HepG2 (cell line): Measurements from ENCODE around the gene HLA-F. TPM values are rescaled to one million over a fixed set of nuclear protein-coding genes. Genes with fewer than 3 reads are reported as not detected.

Source experiments
- AKNA ChIP-seq: sonication (generic); formaldehyde crosslinking; IDR thresholded peaks from 2 replicates; pipeline ENCODE4 v1.4.0; 2020; ENCODE audit warnings: missing genetic modification reagents, borderline replicate concordance
- CC2D1A ChIP-seq: sonication (generic); formaldehyde crosslinking; IDR thresholded peaks from 2 replicates; pipeline ENCODE4 v1.8.1; 2023; ENCODE audit warnings: mild to moderate bottlenecking, missing genetic modification reagents
- CCAR2 ChIP-seq: fragments of 200-400 bp; formaldehyde crosslinking; optimal IDR thresholded peaks from 2 replicates; pipeline ENCODE3; 2018; ENCODE audit warnings: low read depth, mild to moderate bottlenecking, low read length, moderate library complexity
- ETV6 ChIP-seq: sonication (generic); formaldehyde crosslinking; conservative IDR thresholded peaks from 2 replicates; pipeline ENCODE4 v1.4.0; 2020; ENCODE audit warnings: missing genetic modification reagents
- HMG20B ChIP-seq: conservative IDR thresholded peaks from 2 replicates; pipeline ENCODE4 v1.6.1; 2016; ENCODE audit warnings: missing genetic modification reagents, missing compliant biosample characterization
- IKZF4 ChIP-seq: sonication (generic); formaldehyde crosslinking; IDR thresholded peaks from 2 replicates; pipeline ENCODE4 v1.5.1; 2020; ENCODE audit warnings: borderline replicate concordance, mild to moderate bottlenecking, low read depth, missing genetic modification reagents; ENCODE audit errors: not compliant biosample characterization
- MEIS1 ChIP-seq: sonication (generic); formaldehyde crosslinking; IDR thresholded peaks from 2 replicates; pipeline ENCODE4 v1.9.0; 2021; ENCODE audit warnings: mild to moderate bottlenecking, missing genetic modification reagents, moderate library complexity, borderline replicate concordance
- MIXL1 ChIP-seq: IDR thresholded peaks from 2 replicates; pipeline ENCODE4 v1.6.1; 2016
- POLR2A ChIP-seq, 2 experiments: IDR thresholded peaks; 2 replicates each; pipeline ENCODE4 v1.6.1; 2011; ENCODE audit warnings: low read depth in 2 of 2, low read length in 2 of 2, mild to moderate bottlenecking in 1 of 2, moderate library complexity in 1 of 2; ENCODE audit not compliant: insufficient read depth in 1 of 2
- POLR2AphosphoS5 ChIP-seq: IDR thresholded peaks from 2 replicates; pipeline ENCODE4 v1.6.1; 2012; ENCODE audit warnings: low read depth, low read length
- RFX1 ChIP-seq: fragments of 450-650 bp; IDR thresholded peaks from 2 replicates; pipeline ENCODE4 v1.6.1; 2017
- RFX3 ChIP-seq: IDR thresholded peaks from 2 replicates; pipeline ENCODE4 v1.6.1; 2016; ENCODE audit warnings: missing biosample characterization, missing genetic modification reagents
- SYNCRIP ChIP-seq: fragments of 200-400 bp; formaldehyde crosslinking; IDR thresholded peaks from 2 replicates; pipeline ENCODE4 v1.6.1; 2018; ENCODE audit warnings: mild to moderate bottlenecking, low read depth, low read length; ENCODE audit not compliant: insufficient read depth
- TAF15 ChIP-seq: fragments of 200-400 bp; formaldehyde crosslinking; IDR thresholded peaks from one replicate; pipeline ENCODE4 v1.6.1; 2018; ENCODE audit warnings: mild to moderate bottlenecking, low read depth, low read length; ENCODE audit not compliant: poor library complexity, severe bottlenecking
- TCF7L2 ChIP-seq: IDR thresholded peaks from 2 replicates; pipeline ENCODE4 v1.6.1; 2011; ENCODE audit warnings: mild to moderate bottlenecking, low read depth, low read length, moderate library complexity
- UBTF ChIP-seq: sonication (generic); formaldehyde crosslinking; IDR thresholded peaks from 2 replicates; pipeline ENCODE4 v1.4.0; 2020; ENCODE audit warnings: mild to moderate bottlenecking, missing genetic modification reagents
- ZNF34 ChIP-seq: sonication (generic); formaldehyde crosslinking; IDR thresholded peaks from 2 replicates; pipeline ENCODE4 v1.4.0; 2020; ENCODE audit warnings: mild to moderate bottlenecking, missing genetic modification reagents, borderline replicate concordance
- ZNF550 ChIP-seq: sonication (generic); formaldehyde crosslinking; IDR thresholded peaks from 2 replicates; pipeline ENCODE4 v1.4.0; 2020; ENCODE audit warnings: mild to moderate bottlenecking, missing genetic modification reagents, borderline replicate concordance
- ZNF557 ChIP-seq: sonication (generic); formaldehyde crosslinking; IDR thresholded peaks from 2 replicates; pipeline ENCODE4 v1.4.0; 2020; ENCODE audit warnings: missing genetic modification reagents
- ZNF558 ChIP-seq: sonication (generic); formaldehyde crosslinking; IDR thresholded peaks from 2 replicates; pipeline ENCODE4 v1.9.0; 2022; ENCODE audit warnings: mild to moderate bottlenecking, missing genetic modification reagents, borderline replicate concordance
- ZNF674 ChIP-seq: sonication (generic); formaldehyde crosslinking; IDR thresholded peaks from 2 replicates; pipeline ENCODE4 v1.5.0; 2020; ENCODE audit warnings: low read depth, mild to moderate bottlenecking, missing genetic modification reagents
- polyA plus RNA-seq, 8 experiments: library from polyadenylated mRNA; depleted of rRNA in 3 of 8; stranded (reverse) in 7 of 8; unstranded in 1 of 8; fragments of >200 nt; fragmentation: Illumina TruSeq in 4 of 8; extraction: Trizol in 4 of 8; gene quantifications; 2 replicates each; pipeline versions ENCODE4 v1.2.1 to v1.2.3, GENCODE V29; 2011 to 2016; ENCODE audit warnings: low read depth in 4 of 8, missing spikeins in 1 of 8, mixed read lengths in 1 of 8; ENCODE audit not compliant: insufficient read depth in 1 of 8
- total RNA-seq, 5 experiments: library from RNA; depleted of rRNA; stranded (reverse); fragments of >200 nt; fragmentation: Illumina TruSeq; extraction: Trizol; gene quantifications; 2 replicates each; pipeline ENCODE4 v1.2.3, GENCODE V29; 2016; ENCODE audit warnings: low read depth in 1 of 5
- TF ChIP-seq, protein P1 (sequence below): sonication (generic); formaldehyde crosslinking; IDR thresholded peaks from 2 replicates; pipeline ENCODE4 v1.4.0; 2020; ENCODE audit warnings: missing genetic modification reagents

HLA-F gene
- total and polyA plus RNA-seq, 2 of the 13 experiments (the other 11 are each of a cell fraction or from before 2014, with no cell fraction given) = 6.0 to 6.1 TPM

DNA sequence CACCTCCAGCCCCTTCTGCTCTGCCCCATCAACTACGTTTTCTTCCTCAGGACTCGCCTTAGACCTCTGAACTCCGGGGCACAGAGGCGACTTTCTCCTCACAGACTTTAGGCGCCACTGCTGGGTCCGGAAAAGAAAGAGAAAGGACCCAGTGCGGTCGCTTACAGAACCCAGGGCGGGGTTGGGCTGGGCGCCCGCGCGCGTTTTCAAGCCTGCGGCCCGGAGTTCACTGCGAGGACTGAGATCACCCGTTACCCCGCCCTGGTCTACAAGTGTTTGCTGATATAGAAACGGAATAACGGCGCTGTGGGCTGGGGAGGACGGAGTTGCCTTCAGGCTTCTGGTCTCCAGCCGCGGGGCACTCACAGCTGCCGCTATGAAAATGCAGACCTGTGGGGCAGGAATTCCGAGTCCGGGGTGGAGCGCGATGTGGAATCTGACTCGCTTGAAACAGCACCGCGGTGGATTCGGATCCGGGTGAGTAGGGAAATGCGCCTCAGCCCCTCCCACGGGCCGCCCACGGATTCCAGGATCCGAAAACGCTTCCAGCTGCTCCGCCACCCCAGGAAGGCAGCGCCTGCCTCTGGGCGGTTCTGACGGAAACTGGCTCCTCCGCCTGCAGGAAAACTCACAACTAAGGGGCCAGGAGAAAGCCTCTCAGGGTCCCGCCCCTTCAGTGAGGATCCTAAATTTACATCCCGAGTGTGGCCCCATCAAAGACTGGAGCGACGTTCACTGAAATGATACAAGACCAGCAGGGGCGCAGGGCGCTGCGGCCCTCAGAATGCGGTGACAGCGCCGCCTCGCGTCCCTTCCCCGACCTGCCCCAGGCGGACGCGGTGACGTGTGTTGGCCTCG lies 29.4 kb downstream of the HLA-F start (continued):
- no peak for TF ChIP-seq IKZF4
- no peak for TF ChIP-seq ZNF557 (CRISPR knock-in tag)
- TF ChIP-seq TAF15 = peak; percentile 72
- TF ChIP-seq UBTF (CRISPR knock-in tag) = peak; percentile 69
- TF ChIP-seq SYNCRIP = no peak
- TF ChIP-seq ZNF34 (CRISPR knock-in tag) = no peak
- no peak for TF ChIP-seq ZNF550 (CRISPR knock-in tag)
- TF ChIP-seq RFX1 = no peak
- TF ChIP-seq ZNF558 (CRISPR knock-in tag) = 0 out of 2 replicates have a peak, but pooled peaks have one; percentile 55
- TF ChIP-seq, protein P1, sequence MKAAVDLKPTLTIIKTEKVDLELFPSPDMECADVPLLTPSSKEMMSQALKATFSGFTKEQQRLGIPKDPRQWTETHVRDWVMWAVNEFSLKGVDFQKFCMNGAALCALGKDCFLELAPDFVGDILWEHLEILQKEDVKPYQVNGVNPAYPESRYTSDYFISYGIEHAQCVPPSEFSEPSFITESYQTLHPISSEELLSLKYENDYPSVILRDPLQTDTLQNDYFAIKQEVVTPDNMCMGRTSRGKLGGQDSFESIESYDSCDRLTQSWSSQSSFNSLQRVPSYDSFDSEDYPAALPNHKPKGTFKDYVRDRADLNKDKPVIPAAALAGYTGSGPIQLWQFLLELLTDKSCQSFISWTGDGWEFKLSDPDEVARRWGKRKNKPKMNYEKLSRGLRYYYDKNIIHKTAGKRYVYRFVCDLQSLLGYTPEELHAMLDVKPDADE (CRISPR knock-in tag) = no peak
- no peak for TF ChIP-seq TCF7L2
- no peak for TF ChIP-seq RFX3 (CRISPR knock-in tag)
- TF ChIP-seq AKNA = no peak
- no peak; the same call in 1 of the 2 replicates for TF ChIP-seq HMG20B
- TF ChIP-seq MEIS1 (CRISPR knock-in tag) = no peak; the same call in 1 of the 2 replicates
- TF ChIP-seq CCAR2 = no peak
- TF ChIP-seq ETV6 (CRISPR knock-in tag) = no peak
- TF ChIP-seq ZNF674 (CRISPR knock-in tag) = no peak
- TF ChIP-seq POLR2A (IDR thresholded peaks at IDR 0.05; ENCODE audit: insufficient read depth in 1 of 2, low read depth in 2 of 2, low read length in 2 of 2) = no peak; a peak in 1 of 4 replicates
- no peak for TF ChIP-seq POLR2AphosphoS5
- TF ChIP-seq CC2D1A (CRISPR knock-in tag) = no peak
- 0 out of 2 replicates have a peak, but pooled peaks have one; percentile 12 for TF ChIP-seq MIXL1 (CRISPR knock-in tag)
